Measurements from ENCODE around the gene OR3A1. TPM values are rescaled to one million over a fixed set of nuclear protein-coding genes. Genes with fewer than 3 reads are reported as not detected.
"Not testable (repeated sequence)": the region's sequence is repeated elsewhere in the genome, so short reads cannot be mapped to it uniquely, and the experiment has no call there.

The OR3A1 gene, protein sequence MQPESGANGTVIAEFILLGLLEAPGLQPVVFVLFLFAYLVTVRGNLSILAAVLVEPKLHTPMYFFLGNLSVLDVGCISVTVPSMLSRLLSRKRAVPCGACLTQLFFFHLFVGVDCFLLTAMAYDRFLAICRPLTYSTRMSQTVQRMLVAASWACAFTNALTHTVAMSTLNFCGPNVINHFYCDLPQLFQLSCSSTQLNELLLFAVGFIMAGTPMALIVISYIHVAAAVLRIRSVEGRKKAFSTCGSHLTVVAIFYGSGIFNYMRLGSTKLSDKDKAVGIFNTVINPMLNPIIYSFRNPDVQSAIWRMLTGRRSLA
- not detected for total RNA-seq
- total RNA-seq (2013), result 0.11 TPM

DNA sequence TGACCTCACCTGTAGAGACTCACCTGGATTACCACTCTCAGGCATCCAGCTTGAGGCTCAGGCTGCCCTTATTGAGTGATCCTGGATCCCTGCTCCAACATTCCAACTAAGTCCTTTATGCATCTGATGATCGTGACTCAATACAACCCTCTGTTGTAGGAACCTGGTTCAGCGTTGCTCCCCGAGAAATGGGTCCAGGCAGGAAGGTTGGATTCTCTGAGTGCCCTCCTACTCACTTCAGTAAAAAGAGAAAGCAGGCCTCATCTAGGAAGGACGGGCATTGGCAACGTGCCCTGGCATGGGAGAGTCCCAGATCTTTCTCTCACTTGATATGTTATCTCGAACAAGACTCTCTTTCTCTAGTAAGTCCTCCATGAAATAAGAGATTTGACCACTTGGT, at the start of gene OR3A1:
Gene OR3A1, minus strand, starts transcription at position 101 of the 400 bp plus-strand sequence. CDS start 5,778 bp downstream, outside the sequence.
- ATAC-seq, result no peak
- H3K36me3 ChIP-seq (ENCODE audit: control insufficient read depth, insufficient read depth, low read length), result no peaks in the 10 kb centered on the region
- H3K9me3 ChIP-seq (ENCODE audit: control insufficient read depth, insufficient read depth, low read length), result no peaks in the 10 kb centered on the region
- no peak within 1 kb of the TSS for H3K4me3 Mint-ChIP-seq
- TF ChIP-seq, protein P1, sequence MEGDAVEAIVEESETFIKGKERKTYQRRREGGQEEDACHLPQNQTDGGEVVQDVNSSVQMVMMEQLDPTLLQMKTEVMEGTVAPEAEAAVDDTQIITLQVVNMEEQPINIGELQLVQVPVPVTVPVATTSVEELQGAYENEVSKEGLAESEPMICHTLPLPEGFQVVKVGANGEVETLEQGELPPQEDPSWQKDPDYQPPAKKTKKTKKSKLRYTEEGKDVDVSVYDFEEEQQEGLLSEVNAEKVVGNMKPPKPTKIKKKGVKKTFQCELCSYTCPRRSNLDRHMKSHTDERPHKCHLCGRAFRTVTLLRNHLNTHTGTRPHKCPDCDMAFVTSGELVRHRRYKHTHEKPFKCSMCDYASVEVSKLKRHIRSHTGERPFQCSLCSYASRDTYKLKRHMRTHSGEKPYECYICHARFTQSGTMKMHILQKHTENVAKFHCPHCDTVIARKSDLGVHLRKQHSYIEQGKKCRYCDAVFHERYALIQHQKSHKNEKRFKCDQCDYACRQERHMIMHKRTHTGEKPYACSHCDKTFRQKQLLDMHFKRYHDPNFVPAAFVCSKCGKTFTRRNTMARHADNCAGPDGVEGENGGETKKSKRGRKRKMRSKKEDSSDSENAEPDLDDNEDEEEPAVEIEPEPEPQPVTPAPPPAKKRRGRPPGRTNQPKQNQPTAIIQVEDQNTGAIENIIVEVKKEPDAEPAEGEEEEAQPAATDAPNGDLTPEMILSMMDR (IDR thresholded peaks at IDR 0.05), result no peak
- DNase-seq, result no peak
- peaks cover 14 to 24% of the 10 kb centered on the region in 2 donors for H3K27me3 Mint-ChIP-seq (ENCODE audit: low read depth in 2 of 2)
- intact Hi-C loops (cut with micrococcal nuclease), result no loop called here
- H3K9me3 Mint-ChIP-seq, result no peaks in the 10 kb centered on the region
- H3K4me3 ChIP-seq (ENCODE audit: low read length), result no peak within 1 kb of the TSS
- no peaks in the 10 kb centered on the region for H3K4me1 ChIP-seq (ENCODE audit: control insufficient read depth, insufficient read depth, low read length)
- no peak within 1 kb of the TSS for H3K27ac Mint-ChIP-seq
- H3K27me3 ChIP-seq (ENCODE audit: control insufficient read depth, insufficient read depth, low read length), result no peaks in the 10 kb centered on the region
- WGBS (ENCODE audit: insufficient coverage), result 88% methylated on average over 6 of the region's 6 CpGs
- H3K36me3 Mint-ChIP-seq, result no peaks in the 10 kb centered on the region
- no peaks in the 10 kb centered on the region for H3K4me1 Mint-ChIP-seq
- no peak within 1 kb of the TSS for H3K27ac ChIP-seq (ENCODE audit: low read length)

DNA sequence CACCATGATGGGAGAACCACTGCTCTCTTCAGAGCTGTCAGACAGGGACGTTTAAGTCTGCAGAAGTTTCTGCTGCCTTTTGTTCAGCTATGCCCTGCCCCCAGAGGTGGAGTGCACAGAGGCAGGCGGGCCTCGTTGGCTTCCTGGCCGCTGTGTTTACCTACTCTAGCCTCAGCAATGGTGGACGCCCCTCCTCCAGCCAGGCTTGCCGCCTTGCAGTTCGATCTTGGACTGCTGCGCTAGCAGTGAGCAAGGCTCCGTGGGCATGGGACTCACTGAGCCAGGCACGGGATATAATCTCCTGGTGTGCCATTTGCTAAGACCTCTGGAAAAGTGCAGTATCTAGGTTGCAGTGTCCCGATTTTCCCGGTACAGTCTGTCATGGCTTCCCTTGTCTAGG, 44.6 kb upstream of the OR3A1 start:
- H3K27me3 ChIP-seq (ENCODE audit: control insufficient read depth, insufficient read depth, low read length); H3K4me1 ChIP-seq (ENCODE audit: control insufficient read depth, insufficient read depth, low read length); intact Hi-C loops (cut with micrococcal nuclease); H3K9me3 Mint-ChIP-seq; H3K27ac ChIP-seq (ENCODE audit: low read length); H3K4me3 Mint-ChIP-seq; H3K27ac Mint-ChIP-seq; H3K4me1 Mint-ChIP-seq; ATAC-seq; H3K36me3 ChIP-seq (ENCODE audit: control insufficient read depth, insufficient read depth, low read length); DNase-seq; H3K4me3 ChIP-seq (ENCODE audit: low read length): not testable (repeated sequence)
- 93% methylated on average over 12 of the region's 12 CpGs for WGBS (ENCODE audit: insufficient coverage)
- peaks cover 11% of the 10 kb centered on the region for H3K36me3 Mint-ChIP-seq
- H3K9me3 ChIP-seq (ENCODE audit: control insufficient read depth, insufficient read depth, low read length), result peaks cover 12% of the 10 kb centered on the region
- H3K27me3 Mint-ChIP-seq (ENCODE audit: low read depth in 2 of 2), result peaks cover 15 to 17% of the 10 kb centered on the region in 2 donors

DNA sequence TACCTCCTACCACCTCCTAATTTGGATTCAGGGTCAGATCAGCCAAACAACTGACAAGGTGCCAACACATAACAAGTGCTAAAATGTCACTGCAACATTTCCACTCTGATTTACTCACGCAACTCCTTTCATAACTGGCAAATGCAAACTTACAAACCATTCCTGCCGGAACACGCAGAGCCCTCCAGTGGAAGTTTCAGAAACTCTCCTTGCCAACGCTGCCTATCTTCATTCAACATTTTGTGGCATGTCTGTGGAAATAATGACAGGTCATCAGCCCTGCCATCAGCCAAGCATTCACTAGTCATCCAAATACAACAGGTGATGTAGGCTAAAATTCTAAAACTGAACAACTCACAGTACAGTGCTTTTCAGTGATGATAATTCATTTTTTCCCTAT, 37.7 kb upstream of the OR3A1 start:
- H3K27me3 ChIP-seq (ENCODE audit: control insufficient read depth, insufficient read depth, low read length), result no peaks in the 10 kb centered on the region
- ATAC-seq (no peak), DNase-seq (no peak)
- peaks cover 0 to 6% of the 10 kb centered on the region in 2 donors for H3K9me3 Mint-ChIP-seq
- peaks cover 12% of the 10 kb centered on the region for H3K36me3 Mint-ChIP-seq
- H3K4me1 Mint-ChIP-seq, result no peaks in the 10 kb centered on the region
- H3K4me3 ChIP-seq (ENCODE audit: low read length), result no peak overlapping the region
- WGBS (ENCODE audit: insufficient coverage), result 58% methylated on average over 4 of the region's 4 CpGs
- no peak overlapping the region for H3K4me3 Mint-ChIP-seq
- H3K27ac ChIP-seq (ENCODE audit: low read length), result no peak overlapping the region
- no peaks in the 10 kb centered on the region for H3K4me1 ChIP-seq (ENCODE audit: control insufficient read depth, insufficient read depth, low read length)
- no peak overlapping the region for H3K27ac Mint-ChIP-seq
- intact Hi-C loops (cut with micrococcal nuclease), result no loop called here
- no peaks in the 10 kb centered on the region for H3K36me3 ChIP-seq (ENCODE audit: control insufficient read depth, insufficient read depth, low read length)
- H3K9me3 ChIP-seq (ENCODE audit: control insufficient read depth, insufficient read depth, low read length), result no peaks in the 10 kb centered on the region
- H3K27me3 Mint-ChIP-seq (ENCODE audit: low read depth in 2 of 2), result peaks cover 21 to 31% of the 10 kb centered on the region in 2 donors
- TF ChIP-seq, protein P1 (IDR thresholded peaks at IDR 0.05), result no peak

DNA sequence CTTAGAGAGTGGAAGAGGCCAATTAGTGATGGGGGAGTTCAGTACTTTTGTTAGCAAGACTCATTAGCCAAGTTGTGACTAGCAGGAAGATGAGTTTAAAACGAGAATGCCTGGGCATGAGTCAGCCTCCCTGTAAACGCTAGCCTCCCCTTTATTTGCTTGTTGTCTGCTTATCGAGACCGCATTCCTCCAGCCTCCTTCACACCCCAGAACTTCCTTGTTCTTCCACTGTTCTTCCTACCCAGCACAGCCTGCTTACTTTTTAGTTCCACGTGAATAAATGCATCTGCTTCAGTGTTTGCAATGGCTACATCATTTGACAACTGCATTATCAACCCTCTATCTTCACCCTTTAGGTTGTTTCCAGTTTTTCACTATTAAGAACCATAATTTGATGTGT, 20.2 kb upstream of the OR3A1 start:
- H3K4me3 Mint-ChIP-seq, result no peak overlapping the region
- DNase-seq, result no peak
- ATAC-seq, result no peak
- no peak overlapping the region for H3K27ac Mint-ChIP-seq
- no peaks in the 10 kb centered on the region for H3K36me3 Mint-ChIP-seq
- H3K4me1 ChIP-seq (ENCODE audit: control insufficient read depth, insufficient read depth, low read length), result no peaks in the 10 kb centered on the region
- H3K9me3 ChIP-seq (ENCODE audit: control insufficient read depth, insufficient read depth, low read length), result no peaks in the 10 kb centered on the region
- H3K27me3 Mint-ChIP-seq (ENCODE audit: low read depth in 2 of 2), result peaks cover 8 to 17% of the 10 kb centered on the region in 2 donors
- no peaks in the 10 kb centered on the region for H3K9me3 Mint-ChIP-seq
- H3K27me3 ChIP-seq (ENCODE audit: control insufficient read depth, insufficient read depth, low read length), result no peaks in the 10 kb centered on the region
- TF ChIP-seq, protein P1 (IDR thresholded peaks at IDR 0.05), result no peak
- no peaks in the 10 kb centered on the region for H3K4me1 Mint-ChIP-seq
- H3K36me3 ChIP-seq (ENCODE audit: control insufficient read depth, insufficient read depth, low read length), result no peaks in the 10 kb centered on the region
- intact Hi-C loops (cut with micrococcal nuclease), result no loop called here
- H3K27ac ChIP-seq (ENCODE audit: low read length), result no peak overlapping the region
- WGBS (ENCODE audit: insufficient coverage), result 86% methylated on average over 5 of the region's 5 CpGs
- no peak overlapping the region for H3K4me3 ChIP-seq (ENCODE audit: low read length)
